Esophagus squamous epithelium (tissue), 5 donors: ENCODE data around the gene RILP. TPM values are rescaled to one million over a fixed set of nuclear protein-coding genes. Genes with fewer than 3 reads are reported as not detected.

Experiments used
- DNase-seq: peaks from one replicate; lab custom pipeline; 2025; lab: John Stamatoyannopoulos, UW
- H3K27ac ChIP-seq, 4 donors: fragments of 200-600 bp; sonication (generic); one replicate each; pipeline ENCODE4 v1.5.1; 2016 to 2019; ENCODE audit warnings: mild to moderate bottlenecking in 1 of 4
- H3K27me3 ChIP-seq, 4 donors: fragments of 200-600 bp; sonication (generic); 1 replicate in 3 of 4; 2 replicates in 1 of 4; pipeline versions ENCODE4 v1.5.1 to v1.6.0; 2017 to 2021; ENCODE audit warnings: antibody characterized with exemption in 1 of 4
- H3K36me3 ChIP-seq, 3 donors: fragments of 200-600 bp; sonication (generic); one replicate each; pipeline ENCODE4 v1.5.1; 2016 to 2019
- H3K4me1 ChIP-seq, 3 donors: fragments of 200-600 bp; sonication (generic); one replicate each; pipeline ENCODE4 v1.5.1; 2017 to 2019
- H3K4me3 ChIP-seq, 4 donors: fragments of 200-600 bp; sonication (generic); 1 replicate in 3 of 4; 2 replicates in 1 of 4; pipeline ENCODE4 v1.5.1; 2016 to 2019; ENCODE audit warnings: mild to moderate bottlenecking in 2 of 4, moderate library complexity in 1 of 4
- H3K9me3 ChIP-seq, 3 donors: fragments of 200-600 bp; sonication (generic); one replicate each; pipeline ENCODE4 v1.5.1; 2016 to 2019
- CTCF ChIP-seq, 6 experiments: fragments of 450-650 bp in 4 of 6; fragments of 200-600 bp in 2 of 6; sonication (generic) in 2 of 6; IDR thresholded peaks; one replicate each; pipeline ENCODE4 v1.5.1; 2016 to 2019; ENCODE audit warnings: antibody characterized with exemption in 6 of 6, mild to moderate bottlenecking in 4 of 6, moderate library complexity in 4 of 6
- POLR2A ChIP-seq, 4 donors: fragments of 450-650 bp; IDR thresholded peaks; one replicate each; pipeline ENCODE4 v1.6.1; 2017; ENCODE audit warnings: antibody characterized with exemption in 4 of 4, mild to moderate bottlenecking in 4 of 4, moderate library complexity in 3 of 4
- WGBS, 2 donors: methylation state at CpG; one replicate each; pipeline ENCODE4 v1.1.5; 2018; 5-methylcytosine and 5-hydroxymethylcytosine counted together
- intact Hi-C: fragments of 100-400 bp; cut with DNase I; formaldehyde crosslinking; loops from one replicate; pipeline ENCODE4 v1.15.0; 2022
- total RNA-seq, 4 donors: library from RNA; depleted of rRNA; stranded (reverse); fragments of >200 nt; gene quantifications; one replicate each; pipeline ENCODE4 v1.1.0, GENCODE V29; 2016
- donor health status: DM: yes; HTN: yes; CAD: no.

The RILP gene
- total RNA-seq, 4 donors from 2014 or later = 3.0 to 16.5 (median 13.9) TPM

- peaks cover 0 to 17% (median 0%) of the 10 kb centered on the region in 3 donors for H3K36me3 ChIP-seq
- no peaks in the 10 kb centered on the region for H3K9me3 ChIP-seq
- no peak overlapping the region for H3K27ac ChIP-seq
- H3K4me1 ChIP-seq = peaks cover 7 to 27% (median 10%) of the 10 kb centered on the region in 3 donors
- DNase-seq = no peak
- intact Hi-C loops = no loop called here
- no peak for TF ChIP-seq POLR2A (IDR thresholded peaks at IDR 0.05)
- TF ChIP-seq CTCF (IDR thresholded peaks at IDR 0.05) = no peak
- no peak overlapping the region for H3K4me3 ChIP-seq
- H3K27me3 ChIP-seq = no peaks in the 10 kb centered on the region
- 61 to 80% methylated on average over 1 to 7 of the region's 11 CpGs for WGBS, 2 donors
These were observed 10.0 kb downstream of the RILP start for GRCh38 chr17:1639549-1640180.

- Histone ChIP-seq H3K27ac (no peak overlapping the region), H3K36me3 (peaks cover 0 to 17% (median 0%) of the 10 kb centered on the region in 3 donors), H3K27me3 (no peaks in the 10 kb centered on the region), H3K9me3 (no peaks in the 10 kb centered on the region), H3K4me1 (peaks cover 0 to 18% (median under 1%) of the 10 kb centered on the region in 3 donors), H3K4me3 (no peak overlapping the region)
- no peak for DNase-seq
- intact Hi-C loops = no loop called here
- TF ChIP-seq POLR2A (IDR thresholded peaks at IDR 0.05) (no peak), CTCF (IDR thresholded peaks at IDR 0.05) (no peak)
- 50% methylated on average over 2 of the region's 19 CpGs; no CpG with 5 or more reads in 1 of the 2 donors for WGBS, 2 donors
These were observed 10.9 kb downstream of the RILP start for GRCh38 chr17:1638624-1639300.

GRCh38 chr17:1638171-1638590, 11.5 kb downstream of the RILP start:
- Histone ChIP-seq H3K27ac (no peak overlapping the region), H3K36me3 (peaks cover 0 to 17% (median 0%) of the 10 kb centered on the region in 3 donors), H3K4me3 (no peak overlapping the region), H3K4me1 (peaks cover 0 to 12% (median 0%) of the 10 kb centered on the region in 3 donors), H3K27me3 (no peaks in the 10 kb centered on the region), H3K9me3 (no peaks in the 10 kb centered on the region)
- DNase-seq = no peak
- TF ChIP-seq CTCF (IDR thresholded peaks at IDR 0.05) (no peak), POLR2A (IDR thresholded peaks at IDR 0.05) (no peak)
- intact Hi-C loops = no loop called here
- 69 to 78% methylated on average over 13 to 16 of the region's 17 CpGs for WGBS, 2 donors

- Histone ChIP-seq H3K4me3 (no peak overlapping the region), H3K4me1 (peaks cover 0 to 12% (median 0%) of the 10 kb centered on the region in 3 donors), H3K9me3 (no peaks in the 10 kb centered on the region), H3K27ac (no peak overlapping the region), H3K36me3 (peaks cover 0 to 17% (median 0%) of the 10 kb centered on the region in 3 donors), H3K27me3 (no peaks in the 10 kb centered on the region)
- 75 to 80% methylated on average over 9 to 14 of the region's 15 CpGs for WGBS, 2 donors
- no peak for DNase-seq
- TF ChIP-seq CTCF (IDR thresholded peaks at IDR 0.05) (no peak), POLR2A (IDR thresholded peaks at IDR 0.05) (no peak)
- intact Hi-C loops = no loop called here
These were observed 12.9 kb downstream of the RILP start for GRCh38 chr17:1636732-1637285.
